Fibroblast of villous mesenchyme (primary cell): ENCODE data around the gene LMO7. TPM values are rescaled to one million over a fixed set of nuclear protein-coding genes. Genes with fewer than 3 reads are reported as not detected.
A peak's percentile ranks its signal among the peaks of the same experiment; 100 is the strongest.

Experiments
- DNase-seq: peaks from one replicate; pipeline ENCODE4 v3.0.0-alpha.2; 2010; ENCODE audit warnings: low read depth
- H3K4me3 ChIP-seq: 2 replicates; pipeline ENCODE4 v1.5.1; 2011; ENCODE audit warnings: low read depth, mild to moderate bottlenecking, low read length
- CTCF ChIP-seq: IDR thresholded peaks from 2 replicates; pipeline ENCODE4 v1.5.1; 2012; ENCODE audit warnings: low read depth, mild to moderate bottlenecking, low read length; ENCODE audit not compliant: insufficient read depth
- total RNA-seq: library from RNA; depleted of rRNA; stranded (reverse); fragments of >200 nt; gene quantifications from 2 replicates; pipeline ENCODE4 v1.2.3, GENCODE V29; 2012

Gene LMO7
- total RNA-seq, 1 donor = 174 TPM

GRCh38 chr13:75764251-75764925, 128.3 kb downstream of the LMO7 start:
- no peak for DNase-seq
- no peak for TF ChIP-seq CTCF
- H3K4me3 ChIP-seq = no peak overlapping the region

DNA sequence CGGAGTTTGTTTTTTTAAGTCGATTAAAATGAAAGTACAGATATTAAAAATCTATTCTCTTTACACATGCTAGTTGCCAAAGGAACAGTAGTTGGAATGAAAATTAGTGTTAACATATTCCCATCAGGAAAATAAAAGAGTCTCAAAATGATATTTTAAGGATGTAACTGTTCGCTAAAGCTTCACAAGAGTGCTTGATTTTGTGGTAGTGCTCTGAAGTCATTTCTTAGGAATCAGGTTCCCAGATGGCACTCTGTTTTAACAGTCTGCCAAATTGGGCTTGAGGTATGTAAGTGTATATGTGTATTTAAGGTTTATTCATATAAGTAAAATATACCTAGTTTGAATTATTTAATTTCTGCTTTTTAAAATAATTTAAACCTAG, 128.8 kb downstream of the LMO7 start:
- no peak for TF ChIP-seq CTCF
- H3K4me3 ChIP-seq = no peak overlapping the region
- no peak for DNase-seq

DNA sequence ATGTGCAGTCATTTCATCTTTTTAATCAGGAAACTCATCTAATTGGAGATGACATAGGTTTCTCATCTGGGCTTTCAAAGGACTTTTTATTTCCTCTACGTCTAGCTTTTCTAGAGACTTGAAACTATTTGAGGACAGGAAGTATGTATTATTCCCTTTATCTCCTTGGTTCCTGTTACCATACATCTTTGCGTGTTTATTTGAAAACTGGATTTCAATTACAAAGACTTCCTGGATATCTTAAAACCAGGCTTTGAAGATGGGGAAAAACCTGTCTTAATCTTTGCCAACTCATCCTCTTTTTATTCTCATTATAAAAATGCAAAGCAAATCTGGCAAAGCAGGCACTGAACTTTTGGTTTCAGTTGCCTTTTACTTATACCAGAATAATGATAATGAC, 130.5 kb downstream of the LMO7 start:
- no peak for DNase-seq
- no peak overlapping the region for H3K4me3 ChIP-seq
- TF ChIP-seq CTCF = no peak

- H3K4me3 ChIP-seq = no peak overlapping the region
- DNase-seq = peak; percentile 66
These were observed 133.2 kb downstream of the LMO7 start for GRCh38 chr13:75769141-75769905.

GRCh38 chr13:75770164-75770563, 134.0 kb downstream of the LMO7 start:
- no peak for DNase-seq
- no peak for TF ChIP-seq CTCF
- H3K4me3 ChIP-seq = no peak overlapping the region

More at GRCh38 chr13:75769141-75769905, 133.2 kb downstream of the LMO7 start:
- TF ChIP-seq CTCF = no peak

GRCh38 chr13:75770592-75771011, 134.5 kb downstream of the LMO7 start:
- H3K4me3 ChIP-seq = no peak overlapping the region
- no peak for TF ChIP-seq CTCF
- DNase-seq = peak; percentile 86
